H1 (cell line): ENCODE results near the gene CFAP65.

Source experiments
- CREB1 ChIP-seq: IDR thresholded peaks from 2 replicates; pipeline ENCODE4 v1.6.1; 2012; ENCODE audit warnings: inconsistent platforms
- CTCF ChIP-seq, 3 experiments: IDR thresholded peaks; 1 replicate in 2 of 3; 2 replicates in 1 of 3; pipeline versions ENCODE4 v1.5.1 to v1.6.1; 2011; ENCODE audit warnings: low read length in 3 of 3, mild to moderate bottlenecking in 3 of 3, inconsistent platforms in 2 of 3, low read depth in 1 of 3, moderate library complexity in 1 of 3; ENCODE audit not compliant: insufficient read depth in 1 of 3; ENCODE audit errors: control extremely low read depth in 1 of 3
- PHF8 ChIP-seq: fragments of 200-600 bp; sonication (generic); conservative IDR thresholded peaks from 2 replicates; pipeline ENCODE4 v1.7.1; 2012; ENCODE audit warnings: low read depth, mild to moderate bottlenecking, inconsistent platforms, low read length, moderate library complexity
- POLR2A ChIP-seq, 2 experiments: IDR thresholded peaks; 1 replicate in 1 of 2; 2 replicates in 1 of 2; pipeline ENCODE4 v1.6.1; 2011; ENCODE audit warnings: low read depth in 2 of 2, low read length in 2 of 2, mild to moderate bottlenecking in 2 of 2; ENCODE audit errors: control extremely low read depth in 1 of 2
- RFX5 ChIP-seq: IDR thresholded peaks from 2 replicates; pipeline ENCODE4 v1.6.1; 2011; ENCODE audit warnings: low read depth, low read length, improper control_type of control experiment, borderline replicate concordance
- SP2 ChIP-seq: IDR thresholded peaks from 2 replicates; pipeline ENCODE4 v1.6.1; 2012; ENCODE audit warnings: mild to moderate bottlenecking, low read length, inconsistent platforms
- SUZ12 ChIP-seq: fragments of 200-600 bp; sonication (generic); IDR thresholded peaks from 2 replicates; pipeline ENCODE4 v1.6.1; 2012; ENCODE audit warnings: mild to moderate bottlenecking, inconsistent platforms, low read length, moderate library complexity, mixed read lengths
- TAF1 ChIP-seq: IDR thresholded peaks from 2 replicates; pipeline ENCODE4 v1.6.1; 2011; ENCODE audit warnings: mild to moderate bottlenecking, low read depth, low read length

GRCh38 chr2:218970894-218971293 is 70.4 kb downstream of the CFAP65 start:
- TF ChIP-seq PHF8 (no peak), CTCF (IDR thresholded peaks at IDR 0.05; ENCODE audit: control extremely low read depth in 1 of 3, insufficient read depth in 1 of 3, low read depth in 1 of 3, low read length in 3 of 3) (no peak), CREB1 (no peak), SP2 (no peak), POLR2A (IDR thresholded peaks at IDR 0.05; ENCODE audit: control extremely low read depth in 1 of 2, low read depth in 2 of 2, low read length in 2 of 2) (no peak), TAF1 (no peak), SUZ12 (no peak), RFX5 (no peak)
